GM12865 (cell line): Measurements from ENCODE around the gene SLC9A9.

Experiments
- DNase-seq: peaks from one replicate; pipeline ENCODE4 v3.0.0; 2010; ENCODE audit warnings: low read depth
- H3K4me3 ChIP-seq: 2 replicates; pipeline ENCODE4 v1.5.1; 2011; ENCODE audit warnings: mild to moderate bottlenecking, low read depth, low read length, control low read depth
- CTCF ChIP-seq: IDR thresholded peaks from 2 replicates; pipeline ENCODE4 v1.5.1; 2011; ENCODE audit warnings: low read length, control low read depth, low read depth, inconsistent platforms; ENCODE audit not compliant: insufficient read depth; ENCODE audit errors: missing control alignments

The SLC9A9 gene

DNA sequence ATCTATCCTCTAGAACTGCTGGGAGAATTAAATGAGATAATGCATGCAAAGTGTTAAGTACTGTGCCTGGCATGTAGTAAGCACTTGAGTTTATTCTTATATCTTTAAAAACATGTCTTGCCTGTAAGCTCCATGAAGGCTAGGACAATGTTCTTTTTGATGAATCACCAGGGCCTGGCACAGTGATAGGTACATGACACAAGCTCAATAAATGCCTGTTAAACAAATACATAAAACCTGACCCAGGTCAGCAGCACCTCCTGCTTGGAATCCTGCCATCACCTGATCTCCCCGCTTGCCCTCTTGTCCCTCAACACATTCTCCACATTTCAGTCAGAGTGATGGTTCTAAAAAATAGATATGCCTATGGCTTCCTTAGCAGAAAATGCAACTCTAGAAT is 541.9 kb downstream of the SLC9A9 start:
- no peak for DNase-seq
- TF ChIP-seq CTCF: no peak
- H3K4me3 ChIP-seq: no peak overlapping the region

DNA sequence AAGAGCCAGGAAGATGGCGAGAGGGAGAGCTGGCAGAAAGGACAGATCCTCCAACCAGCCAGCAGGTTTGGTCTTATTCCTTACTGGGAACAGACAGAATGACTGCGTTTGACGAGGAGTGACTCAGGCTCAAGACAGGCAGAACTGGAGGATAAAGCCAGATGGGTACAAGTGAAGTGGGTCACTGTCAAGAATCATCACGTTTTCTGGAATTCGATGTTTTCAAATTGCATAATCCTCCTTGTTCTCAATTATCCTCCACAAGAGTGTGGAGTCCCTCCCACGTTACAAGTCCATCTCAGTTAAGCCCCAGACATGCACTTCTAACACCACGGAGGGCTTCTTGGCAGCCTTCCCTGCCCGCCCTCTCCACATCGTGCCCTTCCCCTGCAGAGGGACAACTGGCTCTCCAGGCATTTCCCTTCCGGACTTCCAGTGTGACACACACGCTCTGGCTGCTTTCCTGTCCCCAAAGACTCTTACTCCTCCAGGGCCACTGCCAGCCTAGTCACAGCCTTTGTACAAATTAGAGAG is 545.6 kb downstream of the SLC9A9 start:
- no peak for DNase-seq
- TF ChIP-seq CTCF: no peak

DNA sequence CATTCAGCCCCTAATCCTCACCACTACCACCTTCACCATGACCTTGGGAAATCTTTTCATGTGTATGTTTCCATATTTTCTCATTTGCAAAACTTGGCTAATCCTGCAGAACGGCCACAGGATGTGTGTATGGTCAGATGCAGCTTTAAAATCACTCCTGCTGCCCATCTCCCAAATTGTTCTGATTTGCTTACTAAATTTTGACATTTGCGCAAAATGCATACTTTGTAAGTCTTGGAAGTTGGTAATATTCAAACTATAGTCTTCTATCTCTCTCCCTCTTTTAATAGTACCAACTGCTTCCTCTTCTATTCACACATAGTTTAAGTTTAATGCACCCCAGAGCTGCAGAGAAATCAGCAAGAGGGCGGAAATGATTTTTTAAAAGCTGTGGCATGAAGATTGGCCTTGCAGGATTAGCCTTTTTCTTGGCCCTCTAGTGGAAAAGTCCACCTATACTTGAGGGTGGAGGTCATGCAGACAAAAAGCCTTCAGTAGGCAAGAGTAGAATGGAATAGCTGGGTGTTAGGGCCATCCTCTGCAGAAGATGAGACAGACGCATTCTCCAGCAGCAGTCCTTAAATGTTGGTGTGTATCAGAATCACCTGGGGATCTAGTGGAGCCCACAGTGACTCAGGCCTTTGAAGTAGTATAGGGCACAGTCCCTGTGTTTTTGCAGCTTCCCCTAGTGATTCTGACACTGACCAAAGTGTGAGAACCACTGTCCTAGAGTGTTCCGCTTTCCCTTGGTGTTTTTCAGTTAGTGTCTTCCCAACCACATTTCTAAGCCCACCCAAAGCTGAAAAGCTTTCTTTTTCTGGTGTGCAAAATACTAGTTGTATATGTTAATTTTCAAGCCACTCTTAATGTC is 547.0 kb downstream of the SLC9A9 start:
- DNase-seq: peak; percentile 9
- no peak for TF ChIP-seq CTCF

More for the DNA sequence above, 545.6 kb downstream of the SLC9A9 start:
- H3K4me3 ChIP-seq: no peak overlapping the region

DNA sequence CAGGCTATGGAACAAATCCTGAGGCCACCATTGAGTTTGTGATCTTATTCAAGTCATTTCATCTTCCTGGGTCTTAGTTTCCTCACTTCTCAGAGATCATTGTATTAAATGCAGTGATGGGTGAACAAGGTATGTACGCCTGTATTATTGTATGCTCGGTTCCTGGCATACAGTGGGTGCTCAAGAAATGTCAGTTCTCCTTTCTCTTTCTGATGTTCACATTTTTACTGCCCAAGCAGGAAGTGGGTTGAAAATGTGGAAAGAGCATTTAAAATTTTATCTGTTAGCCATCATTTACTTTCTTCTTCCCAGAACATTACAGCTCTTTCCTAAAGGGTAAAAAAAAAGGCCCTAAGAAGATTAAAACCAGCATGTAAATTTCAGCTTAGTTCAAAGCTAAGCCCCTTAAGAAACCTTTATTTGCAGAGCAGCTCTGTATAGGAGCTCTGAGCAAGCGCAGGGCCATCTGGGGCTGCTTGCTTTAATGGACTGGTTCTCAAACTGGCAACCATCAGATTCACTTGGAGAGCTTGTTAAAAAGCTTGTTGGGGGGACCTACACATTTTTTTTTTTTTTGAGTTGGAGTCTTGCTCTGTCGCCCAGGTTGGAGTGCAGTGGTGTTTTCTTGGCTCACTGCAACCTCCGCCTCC is 549.3 kb downstream of the SLC9A9 start:
- no peak for DNase-seq
- H3K4me3 ChIP-seq: no peak overlapping the region
- no peak for TF ChIP-seq CTCF

More for the DNA sequence above, 547.0 kb downstream of the SLC9A9 start:
- no peak overlapping the region for H3K4me3 ChIP-seq

DNA sequence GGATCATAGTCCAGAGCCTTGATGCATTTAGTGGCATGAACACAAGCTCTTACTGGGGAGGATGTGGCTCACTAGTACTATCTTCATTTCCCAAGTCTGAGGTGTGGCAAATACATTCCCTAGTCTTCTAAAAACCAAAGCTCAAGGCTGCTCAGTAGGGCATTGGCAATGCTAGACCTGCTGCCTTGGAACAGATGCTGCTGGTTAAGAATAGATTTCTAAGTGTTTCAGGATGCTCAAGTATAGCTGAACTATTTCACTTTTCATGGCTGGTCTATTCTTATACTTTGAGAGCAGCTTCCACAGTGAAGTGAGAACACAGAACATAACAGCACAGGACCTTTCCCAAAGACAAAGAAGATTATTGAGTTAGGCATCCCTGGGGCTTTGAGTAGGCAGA is 549.9 kb downstream of the SLC9A9 start:
- H3K4me3 ChIP-seq: no peak overlapping the region
- TF ChIP-seq CTCF: no peak
- no peak for DNase-seq

GRCh38 chr3:143295201-143296080 is 552.8 kb downstream of the SLC9A9 start:
- H3K4me3 ChIP-seq: no peak overlapping the region
- no peak for TF ChIP-seq CTCF
- no peak for DNase-seq
